Glomerular endothelial cell (primary cell): ENCODE measurements around the gene MOBP. TPM values are rescaled to one million over a fixed set of nuclear protein-coding genes. Genes with fewer than 3 reads are reported as not detected.

Source experiments
- DNase-seq: peaks from one replicate; pipeline ENCODE4 v3.0.0-alpha.2; 2011; ENCODE audit warnings: low read depth, low spot score; ENCODE audit errors: extremely low read depth
- total RNA-seq: library from RNA; depleted of rRNA; stranded (reverse); fragments of >200 nt; gene quantifications from 2 replicates; pipeline ENCODE4 v1.2.3, GENCODE V29; 2015

MOBP gene
- total RNA-seq, 1 donor from 2014 or later, result 0.23 TPM

DNA sequence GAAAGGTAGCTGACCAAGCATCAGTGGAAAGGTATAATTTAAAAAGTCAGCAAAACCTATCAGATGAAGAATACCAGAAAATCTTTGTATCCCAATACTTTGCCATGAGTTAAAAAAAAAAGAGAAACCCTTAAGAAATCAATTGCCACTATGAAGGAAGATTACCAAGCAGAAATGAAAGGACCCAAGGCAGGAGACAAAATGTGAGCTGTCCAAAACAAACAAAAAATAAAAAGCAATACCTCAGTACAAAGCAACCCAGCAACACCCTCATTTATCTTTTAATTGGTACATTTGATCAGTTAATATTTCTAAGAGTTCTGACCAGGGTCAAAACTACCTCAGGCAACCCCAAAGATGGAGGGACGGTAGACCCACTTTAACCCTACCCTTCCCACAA is 65.3 kb downstream of the MOBP start:
- DNase-seq, result no peak

DNA sequence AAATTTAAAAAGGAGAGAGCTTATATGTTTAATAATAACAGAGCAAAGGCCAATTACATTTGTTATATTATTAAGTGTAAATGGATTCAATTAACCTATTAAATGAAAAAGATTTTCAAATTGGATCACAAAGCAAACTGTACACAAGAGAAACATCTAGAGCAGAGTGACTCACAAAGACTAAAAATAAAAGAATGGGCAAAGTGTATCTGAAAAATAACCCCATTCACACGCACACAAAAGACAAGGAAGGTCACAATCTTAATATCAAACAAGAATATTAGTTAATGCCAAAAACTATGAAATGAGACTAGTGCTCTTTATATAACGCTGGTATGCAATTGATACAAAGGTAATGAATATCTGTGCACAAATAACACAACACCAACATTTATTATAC is 65.7 kb downstream of the MOBP start:
- DNase-seq, result no peak

DNA sequence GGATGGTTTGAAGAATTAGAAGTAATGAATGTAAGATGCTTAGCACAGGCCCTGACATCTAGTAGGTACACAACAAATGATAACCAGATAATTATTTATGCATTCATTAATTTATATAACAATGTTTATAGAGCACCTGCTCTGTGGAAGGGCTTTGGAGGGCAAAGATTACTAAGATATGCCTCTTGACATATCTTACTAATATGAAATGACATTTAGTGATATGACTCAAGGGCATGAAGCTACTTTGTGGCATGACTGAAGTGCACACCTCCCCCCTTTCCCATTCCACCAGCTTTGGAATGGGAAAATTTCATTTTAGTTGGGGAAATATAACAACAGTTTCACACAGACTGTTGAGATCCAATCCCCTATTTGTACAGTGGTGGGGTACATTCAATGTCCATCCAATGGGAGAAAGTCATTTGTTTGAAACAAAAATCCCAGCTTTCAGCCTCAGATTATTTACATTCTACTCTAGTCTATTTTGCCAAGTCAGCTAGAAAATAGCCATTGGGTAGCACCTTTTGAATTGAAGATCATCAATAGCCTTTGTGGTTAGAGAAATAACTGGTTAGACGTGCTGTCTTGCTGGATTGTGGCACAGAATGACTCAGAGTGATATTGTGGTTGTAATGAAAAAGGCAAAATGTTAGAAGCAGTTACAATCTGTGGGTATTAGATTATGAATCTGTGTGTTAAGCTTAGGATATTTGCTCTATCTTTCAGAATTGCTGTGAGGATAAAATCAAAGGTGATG is 72.9 kb downstream of the MOBP start:
- DNase-seq, result no peak

DNA sequence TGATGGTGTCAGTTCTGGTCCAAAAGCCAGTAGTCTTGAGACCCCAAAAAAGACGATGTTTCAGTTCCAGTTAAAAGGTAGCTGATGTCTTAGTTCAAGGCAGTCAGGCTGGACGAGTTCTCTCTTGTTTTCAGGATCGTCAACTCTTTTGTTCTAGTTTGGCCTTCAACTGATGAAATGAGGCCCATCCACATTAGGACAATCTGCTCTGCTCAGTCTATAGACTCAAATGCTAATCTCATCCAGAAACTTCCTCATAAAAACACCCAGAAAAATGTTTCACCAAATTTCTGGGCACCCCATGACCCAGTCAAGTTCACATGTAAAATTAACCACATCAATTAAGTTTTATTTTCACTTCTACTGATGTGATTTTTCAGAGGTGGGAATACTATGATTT is 74.0 kb downstream of the MOBP start:
- no peak for DNase-seq

DNA sequence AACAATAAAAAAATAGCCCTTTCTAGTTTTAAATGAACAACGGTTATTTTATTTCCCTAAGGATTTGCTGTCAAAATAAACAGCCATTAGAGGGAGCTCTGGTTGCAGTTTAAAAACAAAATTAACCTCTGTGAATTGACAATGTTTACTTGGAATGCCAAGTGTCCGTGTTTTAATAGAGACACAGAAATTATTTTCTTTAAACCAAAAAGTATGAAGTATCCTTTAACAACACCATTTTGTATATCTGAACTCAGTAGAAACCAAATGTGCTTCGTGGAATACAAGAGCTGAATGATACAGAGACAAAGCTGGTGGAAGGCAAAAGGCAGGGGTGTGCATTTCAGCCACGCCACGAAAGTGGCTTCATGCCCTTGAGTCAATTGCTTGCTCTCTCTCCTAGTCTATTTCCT is 74.4 kb downstream of the MOBP start:
- peak; percentile 47 for DNase-seq

DNA sequence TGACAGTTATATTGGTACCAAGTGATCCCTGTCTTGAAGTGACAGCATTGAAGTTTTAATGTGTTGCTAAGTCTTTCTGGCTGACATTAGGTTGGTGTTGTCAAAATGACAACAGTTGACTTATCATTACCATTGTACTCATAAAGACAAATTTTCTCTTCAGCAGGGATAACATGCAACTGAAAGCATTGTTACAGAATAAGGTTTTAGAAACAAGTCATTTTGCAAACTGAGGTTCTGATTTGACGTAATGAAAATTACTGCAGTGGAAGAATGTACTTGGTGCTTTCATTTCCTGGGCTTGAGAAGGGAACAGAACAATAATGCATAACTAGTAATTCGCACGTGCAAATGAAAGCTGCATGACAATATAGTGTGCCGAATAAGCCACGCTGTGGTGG is 75.1 kb downstream of the MOBP start:
- DNase-seq, result no peak

DNA sequence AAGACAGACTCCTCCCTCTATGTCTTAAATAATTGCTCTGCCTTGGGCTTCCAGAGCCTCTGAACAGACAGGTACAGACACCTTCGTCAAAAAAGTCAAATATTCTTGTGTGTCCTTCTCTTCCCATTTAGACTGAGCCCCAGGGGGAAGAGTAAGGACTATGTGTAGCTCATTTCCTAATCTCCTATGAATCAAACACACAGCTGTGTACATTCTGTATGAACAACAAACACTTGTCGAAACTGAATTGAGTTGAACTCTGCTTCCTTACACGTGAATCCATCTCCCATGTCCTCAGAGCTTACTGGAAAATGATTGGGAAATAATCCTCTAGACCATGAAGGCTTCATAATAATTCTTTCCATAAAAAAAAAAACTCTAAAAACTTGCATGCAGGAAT is 80.8 kb downstream of the MOBP start:
- DNase-seq, result no peak

DNA sequence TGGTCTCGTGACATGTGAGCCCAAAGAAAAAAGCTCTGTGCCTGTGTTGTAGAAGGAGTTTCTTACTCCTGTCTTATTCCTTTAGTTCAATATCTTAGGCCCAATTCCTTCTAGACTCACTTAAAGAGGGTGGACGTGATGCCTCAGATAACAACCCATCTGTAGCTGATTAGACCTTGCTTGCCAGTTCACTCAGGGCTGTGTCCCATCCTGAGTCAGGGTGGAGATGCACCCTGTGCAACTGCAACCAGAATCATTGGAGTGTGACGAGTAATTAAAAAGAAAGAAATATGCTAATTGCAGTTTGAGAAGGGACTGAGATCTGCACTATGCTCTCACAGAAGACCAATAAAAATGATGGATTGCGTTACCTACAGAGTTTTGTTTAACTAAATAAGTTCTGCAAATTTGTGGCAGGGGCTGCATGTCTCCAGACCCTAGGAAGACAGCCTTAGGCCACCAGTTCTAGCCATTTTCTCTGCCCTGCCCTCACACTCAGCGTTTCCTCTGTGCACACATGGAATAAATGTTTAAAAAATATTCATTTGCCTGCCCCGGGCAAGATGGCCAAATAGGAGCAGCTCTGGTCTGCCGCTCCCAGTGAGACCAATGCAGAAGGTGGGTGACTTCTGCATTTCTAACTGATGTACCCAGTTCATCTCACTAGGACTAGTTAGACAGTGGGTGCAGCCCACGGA is 83.0 kb downstream of the MOBP start:
- no peak for DNase-seq

Other genes with a start within 250 kb of the MOBP start
- not detected in 2 replicates for gene CX3CR1, start 187.6 kb upstream of the MOBP start, total RNA-seq
- gene CCR8, start 138.0 kb upstream of the MOBP start, total RNA-seq, result not detected in 2 replicates
- 17.8 and 27.8 TPM in 2 replicates for gene SLC25A38, start 84.3 kb upstream of the MOBP start, total RNA-seq
- 742 and 1,345 TPM in 2 replicates for gene RPSA, start 61.0 kb upstream of the MOBP start, total RNA-seq